Measurements from ENCODE around the gene RPL36. TPM values are rescaled to one million over a fixed set of nuclear protein-coding genes. Genes with fewer than 3 reads are reported as not detected.
A peak's percentile ranks its signal among the peaks of the same experiment; 100 is the strongest.

The RPL36 gene
- total and polyA plus RNA-seq, 8 donors = 606 to 1,150 (median 818) TPM

DNA sequence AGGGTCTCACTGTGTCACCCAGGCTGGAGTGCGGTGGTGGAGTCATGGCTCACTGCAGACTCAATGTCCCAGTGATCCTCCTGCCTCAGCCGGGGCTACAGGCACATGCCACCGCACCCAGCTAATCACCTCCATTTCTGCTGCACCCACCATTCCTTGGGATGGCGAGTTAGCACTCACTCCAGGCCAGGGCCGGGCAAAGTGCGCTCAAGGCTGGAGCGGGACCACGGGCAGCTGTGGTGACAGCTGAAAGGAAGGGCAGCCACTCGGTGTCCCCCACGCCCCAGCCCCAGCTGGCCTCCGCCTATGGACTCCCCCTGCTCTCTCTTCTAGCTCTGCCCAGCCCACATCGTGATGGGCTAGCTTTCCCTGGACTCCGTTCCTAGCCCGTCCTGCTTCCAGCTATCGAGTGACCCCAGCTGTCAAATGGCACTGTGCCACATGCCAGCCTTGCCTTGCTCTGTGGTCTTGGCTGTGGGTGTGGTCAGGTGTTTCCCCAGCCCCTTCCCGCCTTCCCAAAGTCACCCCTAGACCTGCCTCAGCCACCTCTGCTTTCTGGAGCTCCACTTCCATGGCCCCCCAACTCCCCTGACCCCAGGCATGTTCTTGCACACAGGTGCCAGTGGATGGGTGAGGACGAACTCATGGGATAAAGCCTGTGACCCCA is 13.9 kb upstream of the RPL36 start:
- TF ChIP-seq, protein P1, sequence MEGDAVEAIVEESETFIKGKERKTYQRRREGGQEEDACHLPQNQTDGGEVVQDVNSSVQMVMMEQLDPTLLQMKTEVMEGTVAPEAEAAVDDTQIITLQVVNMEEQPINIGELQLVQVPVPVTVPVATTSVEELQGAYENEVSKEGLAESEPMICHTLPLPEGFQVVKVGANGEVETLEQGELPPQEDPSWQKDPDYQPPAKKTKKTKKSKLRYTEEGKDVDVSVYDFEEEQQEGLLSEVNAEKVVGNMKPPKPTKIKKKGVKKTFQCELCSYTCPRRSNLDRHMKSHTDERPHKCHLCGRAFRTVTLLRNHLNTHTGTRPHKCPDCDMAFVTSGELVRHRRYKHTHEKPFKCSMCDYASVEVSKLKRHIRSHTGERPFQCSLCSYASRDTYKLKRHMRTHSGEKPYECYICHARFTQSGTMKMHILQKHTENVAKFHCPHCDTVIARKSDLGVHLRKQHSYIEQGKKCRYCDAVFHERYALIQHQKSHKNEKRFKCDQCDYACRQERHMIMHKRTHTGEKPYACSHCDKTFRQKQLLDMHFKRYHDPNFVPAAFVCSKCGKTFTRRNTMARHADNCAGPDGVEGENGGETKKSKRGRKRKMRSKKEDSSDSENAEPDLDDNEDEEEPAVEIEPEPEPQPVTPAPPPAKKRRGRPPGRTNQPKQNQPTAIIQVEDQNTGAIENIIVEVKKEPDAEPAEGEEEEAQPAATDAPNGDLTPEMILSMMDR (IDR thresholded peaks at IDR 0.05) = no peak
- intact Hi-C loops (cut with DNase I) = no loop called here
- no peak overlapping the region for H3K27ac ChIP-seq

DNA sequence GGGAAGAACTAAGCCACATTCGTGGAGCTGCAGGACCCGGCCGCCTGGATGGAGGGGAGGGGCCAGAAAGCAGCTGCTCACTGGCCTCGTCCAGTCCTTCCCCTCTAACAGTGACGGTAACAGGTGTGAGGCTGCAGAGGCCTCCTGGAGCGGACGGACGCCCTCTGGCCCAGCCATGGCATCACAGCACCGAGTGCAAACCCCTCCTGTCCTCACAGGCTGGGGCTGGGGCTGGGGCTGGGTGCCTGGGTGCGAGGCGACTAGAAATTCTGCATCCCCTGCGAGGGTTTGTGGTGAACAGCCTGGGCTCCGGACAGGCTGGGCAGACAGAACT is 13.4 kb upstream of the RPL36 start:
- no peak overlapping the region for H3K27ac ChIP-seq
- H3K4me3 ChIP-seq = no peak overlapping the region
- ATAC-seq = no peak
- H3K4me1 ChIP-seq = peaks cover 6 to 17% of the 10 kb centered on the region in 2 donors
- intact Hi-C loops (cut with DNase I) = no loop called here
- no peaks in the 10 kb centered on the region for H3K9me3 ChIP-seq
- no peaks in the 10 kb centered on the region for H3K27me3 ChIP-seq
- H3K36me3 ChIP-seq = peaks cover 0 to 26% of the 10 kb centered on the region in 2 donors
- peak in 1 of 4 donors; percentile 57 for DNase-seq
- TF ChIP-seq, protein P1 (IDR thresholded peaks at IDR 0.05) = no peak

More for the DNA sequence above, 13.9 kb upstream of the RPL36 start:
- ATAC-seq = no peak
- DNase-seq = peak in 1 of 4 donors; percentile 79
- no peaks in the 10 kb centered on the region for H3K27me3 ChIP-seq
- H3K4me3 ChIP-seq = no peak overlapping the region
- no peaks in the 10 kb centered on the region for H3K9me3 ChIP-seq
- peaks cover 6 to 16% of the 10 kb centered on the region in 2 donors for H3K4me1 ChIP-seq
- H3K36me3 ChIP-seq = peaks cover 0 to 31% of the 10 kb centered on the region in 2 donors

DNA sequence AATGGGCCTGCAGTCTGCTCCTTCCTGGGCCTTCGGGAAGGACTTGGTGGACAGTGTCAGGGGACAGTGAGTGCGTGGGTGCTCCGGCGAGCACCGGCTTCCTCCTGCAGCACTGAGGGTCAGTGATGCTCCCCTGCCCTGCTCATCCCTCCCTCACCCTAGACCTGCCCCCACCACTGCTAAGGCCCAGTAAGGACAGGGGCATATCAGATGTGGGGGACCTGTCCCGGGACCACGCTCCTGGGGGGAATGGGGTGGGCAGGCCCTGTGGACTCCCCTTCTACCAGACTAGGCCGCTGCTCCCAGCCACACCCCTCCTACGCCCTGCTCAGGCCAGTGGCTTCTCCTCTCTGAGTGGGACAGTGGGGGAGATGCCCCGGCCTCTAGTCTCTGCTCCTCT is 13.0 kb upstream of the RPL36 start:
- peaks cover 0 to 22% of the 10 kb centered on the region in 2 donors for H3K36me3 ChIP-seq
- no peak overlapping the region for H3K4me3 ChIP-seq
- H3K4me1 ChIP-seq = peaks cover 6 to 17% of the 10 kb centered on the region in 2 donors
- H3K27me3 ChIP-seq = no peaks in the 10 kb centered on the region
- ATAC-seq = no peak
- DNase-seq = peak in 1 of 4 donors; percentile 63
- H3K9me3 ChIP-seq = no peaks in the 10 kb centered on the region
- intact Hi-C loops (cut with DNase I) = no loop called here
- no peak overlapping the region for H3K27ac ChIP-seq
- TF ChIP-seq, protein P1 (IDR thresholded peaks at IDR 0.05) = no peak

DNA sequence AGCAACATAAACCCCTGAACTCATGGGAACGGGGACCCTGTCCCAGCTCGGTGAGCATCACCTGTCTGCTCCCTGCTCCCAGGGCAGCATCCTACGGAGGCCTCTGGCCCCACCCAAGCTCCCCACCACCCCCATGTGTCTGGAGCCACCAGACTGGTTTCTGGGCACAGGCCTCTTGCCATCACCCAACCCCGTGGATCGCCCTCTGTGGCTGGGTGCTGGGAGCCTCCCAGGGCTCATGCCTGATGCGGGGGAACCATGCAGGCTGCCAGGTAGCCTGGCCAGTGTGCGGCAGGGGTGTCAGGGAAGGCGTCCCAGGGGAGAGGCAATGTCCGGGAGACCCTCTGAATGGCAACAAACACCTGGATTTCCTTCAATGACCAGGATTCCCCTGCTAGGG is 12.5 kb upstream of the RPL36 start:
- no peaks in the 10 kb centered on the region for H3K9me3 ChIP-seq
- DNase-seq (no peak), ATAC-seq (no peak)
- no peak overlapping the region for H3K27ac ChIP-seq
- H3K36me3 ChIP-seq = peaks cover 0 to 20% of the 10 kb centered on the region in 2 donors
- TF ChIP-seq, protein P1 (IDR thresholded peaks at IDR 0.05) = no peak
- intact Hi-C loops (cut with DNase I) = no loop called here
- H3K4me1 ChIP-seq = peaks cover 6 to 17% of the 10 kb centered on the region in 2 donors
- H3K4me3 ChIP-seq = no peak overlapping the region
- no peaks in the 10 kb centered on the region for H3K27me3 ChIP-seq

DNA sequence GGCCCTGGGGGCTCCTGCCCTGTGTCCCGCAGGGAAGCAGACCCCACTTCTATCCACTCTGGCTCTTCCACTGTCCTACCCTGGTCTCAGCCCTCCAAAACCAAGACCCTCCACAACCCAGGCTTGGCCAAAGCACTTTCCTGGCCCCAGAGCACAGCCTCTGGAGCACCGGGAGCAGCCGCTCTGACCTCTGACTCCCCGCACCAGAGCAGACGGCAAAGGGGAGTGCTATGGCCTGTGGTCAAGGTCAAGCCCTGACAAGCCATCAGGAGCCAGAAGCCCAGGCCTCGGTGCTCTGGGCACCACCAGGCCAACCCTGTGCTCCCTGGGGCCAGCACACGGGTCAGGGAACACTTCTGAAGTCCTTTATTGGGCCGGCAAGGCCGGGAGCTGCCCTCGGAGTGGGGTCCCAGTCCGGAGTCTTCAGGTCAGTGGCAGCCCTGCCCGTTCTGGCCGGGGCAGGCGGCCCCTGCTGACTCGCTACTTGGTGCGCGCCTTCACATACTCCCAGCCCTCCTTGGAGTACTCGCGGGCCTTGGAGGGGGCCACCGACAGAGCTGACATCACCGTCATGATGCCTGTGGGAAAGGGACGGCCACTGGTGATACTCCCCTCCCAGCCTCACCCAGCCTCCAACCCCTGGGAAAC is 11.9 kb upstream of the RPL36 start:
- ATAC-seq = no peak
- H3K27ac ChIP-seq = no peak overlapping the region
- TF ChIP-seq, protein P1 (IDR thresholded peaks at IDR 0.05) = no peak
- DNase-seq = peak in 1 of 4 donors; percentile 75
- intact Hi-C loops (cut with DNase I) = no loop called here
- H3K4me3 ChIP-seq = no peak overlapping the region
- no peaks in the 10 kb centered on the region for H3K9me3 ChIP-seq
- H3K4me1 ChIP-seq = peaks cover 6 to 17% of the 10 kb centered on the region in 2 donors
- H3K36me3 ChIP-seq = peaks cover 0 to 20% of the 10 kb centered on the region in 2 donors
- H3K27me3 ChIP-seq = no peaks in the 10 kb centered on the region

Data from left lung (tissue), 10 donors.